ENCODE data around the gene DKK3.

Gene DKK3

DNA sequence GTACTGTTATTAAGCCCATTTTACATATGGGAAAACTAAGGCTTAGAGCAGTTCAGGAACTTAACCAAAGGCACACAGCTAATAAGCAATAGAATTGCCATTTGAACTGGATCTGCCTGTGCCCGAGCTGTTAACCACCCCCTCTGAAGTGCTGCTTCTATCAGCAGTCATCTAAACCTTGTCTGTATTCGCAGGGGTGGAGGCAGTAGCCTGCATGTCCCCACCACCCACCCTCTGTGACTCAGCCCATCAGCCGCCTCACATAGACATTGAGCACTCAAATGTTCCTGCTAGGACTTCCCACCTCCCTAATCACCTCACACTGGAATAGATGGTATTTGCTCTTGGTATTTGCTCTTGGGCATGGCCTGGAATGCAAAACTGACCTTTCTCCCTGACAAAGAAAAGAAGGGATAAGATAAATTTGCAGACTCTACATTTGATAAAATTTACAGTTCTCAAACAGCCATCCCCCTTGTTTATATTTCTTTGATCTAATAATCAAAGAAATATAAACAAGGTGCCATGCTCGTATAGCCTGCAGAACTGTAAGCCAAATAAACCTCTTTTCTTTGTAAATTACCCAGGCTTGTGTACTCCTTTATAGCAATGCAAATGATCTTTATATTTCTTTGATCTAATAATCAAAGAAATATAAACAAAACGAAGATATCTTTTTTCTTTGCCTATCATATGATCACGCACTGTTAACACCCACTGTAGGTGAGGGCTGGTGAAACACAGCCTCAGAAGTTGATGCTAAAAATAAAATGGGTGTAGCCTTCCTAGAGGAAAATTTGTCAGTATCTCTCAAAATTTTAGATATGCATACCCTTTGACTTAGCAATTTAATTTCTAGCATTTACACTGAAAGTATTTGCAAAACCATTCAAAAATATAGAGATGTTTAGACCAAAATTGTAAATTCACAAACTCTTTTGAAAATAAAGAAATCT lies 15.9 kb downstream of the DKK3 start:
- no peak overlapping the region for H3K4me3 ChIP-seq (ENCODE audit: low read depth, low read length)
- DNase-seq (ENCODE audit: low read depth, low spot score) = no peak
- no peak for TF ChIP-seq CTCF (IDR thresholded peaks at IDR 0.05; ENCODE audit: insufficient read depth, low read length, missing control alignments)
- ChIA-PET CTCF (interaction anchor here (1.0 to 1.5 kb wide), 3 partner anchors 13 to 195 kb away, joined by 3 to 6 read pairs (median 3); no protein-coding TSS in a partner anchor), POLR2A (no interaction called here)

GRCh38 chr11:11989774-11990744 lies 18.4 kb downstream of the DKK3 start:
- no peak overlapping the region for H3K4me3 ChIP-seq (ENCODE audit: low read depth, low read length)
- no peak for DNase-seq (ENCODE audit: low read depth, low spot score)
- TF ChIP-seq CTCF (IDR thresholded peaks at IDR 0.05; ENCODE audit: insufficient read depth, low read length, missing control alignments) = no peak
- POLR2A ChIA-PET = interaction anchor here (0.6 to 1.0 kb wide), 3 partner anchors 19 to 512 kb away, joined by 3 to 4 read pairs (median 4); partner anchors contain the start of gene DKK3
- CTCF ChIA-PET = interaction anchor here (1.3 to 1.9 kb wide), 3 partner anchors 15 to 291 kb away, joined by 4 to 5 read pairs (median 5); no protein-coding TSS in a partner anchor

- H3K4me3 ChIP-seq (ENCODE audit: low read depth, low read length) = no peak overlapping the region
- ChIA-PET POLR2A (interaction anchor here (0.7 kb wide), 1 partner anchor 9 kb away, joined by 4 read pairs; no protein-coding TSS in a partner anchor), CTCF (interaction anchor here (0.6 to 2.0 kb wide), 4 partner anchors 9 to 42 kb away, joined by 3 to 18 read pairs (median 4); no protein-coding TSS in a partner anchor)
- no peak for DNase-seq (ENCODE audit: low read depth, low spot score)
- no peak for TF ChIP-seq CTCF (IDR thresholded peaks at IDR 0.05; ENCODE audit: insufficient read depth, low read length, missing control alignments)
Measured at GRCh38 chr11:11988681-11989261, 19.7 kb downstream of the DKK3 start.

GRCh38 chr11:11988099-11988651 lies 20.3 kb downstream of the DKK3 start:
- peak; percentile 57 for DNase-seq (ENCODE audit: low read depth, low spot score)
- CTCF ChIA-PET = interaction anchor here (0.6 to 2.0 kb wide), 7 partner anchors 8 to 154 kb away, joined by 3 to 18 read pairs (median 3); no protein-coding TSS in a partner anchor
- 0 out of 2 replicates have a peak overlapping the region, but pooled peaks have one; percentile 9 for H3K4me3 ChIP-seq (ENCODE audit: low read depth, low read length)
- POLR2A ChIA-PET = interaction anchor here (0.7 kb wide), 1 partner anchor 9 kb away, joined by 4 read pairs; no protein-coding TSS in a partner anchor
- TF ChIP-seq CTCF (IDR thresholded peaks at IDR 0.05; ENCODE audit: insufficient read depth, low read length, missing control alignments) = no peak

DNA sequence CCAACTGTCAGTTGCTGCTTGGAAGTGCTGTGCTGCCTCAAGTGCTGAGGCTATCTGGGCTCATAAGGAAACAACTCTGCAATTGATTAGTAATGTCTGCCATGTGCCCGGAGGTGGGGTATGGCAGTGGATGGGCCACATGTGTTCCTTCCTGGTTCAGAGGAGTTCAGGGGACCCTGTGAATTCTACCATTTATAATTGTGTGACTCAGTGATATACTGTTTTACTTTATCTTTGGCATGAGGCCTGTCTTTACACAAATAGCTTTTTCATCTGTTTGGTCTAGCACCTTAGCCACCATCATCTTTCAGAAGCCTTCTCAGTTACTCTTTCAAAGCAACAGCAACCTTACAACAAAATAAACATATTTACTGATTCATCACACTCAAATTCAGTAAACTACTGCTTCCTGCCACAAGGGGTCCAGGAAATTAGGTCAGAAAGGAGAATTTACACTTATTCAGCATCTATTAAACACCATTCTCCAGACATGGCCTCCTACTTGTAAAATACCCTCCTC lies 20.9 kb downstream of the DKK3 start:
- no peak overlapping the region for H3K4me3 ChIP-seq (ENCODE audit: low read depth, low read length)
- no peak for DNase-seq (ENCODE audit: low read depth, low spot score)
- POLR2A ChIA-PET = no interaction called here
- peak; percentile 28 for TF ChIP-seq CTCF (IDR thresholded peaks at IDR 0.05; ENCODE audit: insufficient read depth, low read length, missing control alignments)
- CTCF ChIA-PET = interaction anchor here (1.1 to 2.0 kb wide), 5 partner anchors 8 to 154 kb away, joined by 3 to 18 read pairs (median 4); no protein-coding TSS in a partner anchor

All from AG04449 (cell line).